Heart left ventricle (tissue), 16 donors: ENCODE results near the gene WWOX. TPM values are rescaled to one million over a fixed set of nuclear protein-coding genes. Genes with fewer than 3 reads are reported as not detected.

ENCODE experiments used
- ATAC-seq, 4 donors: fragments of 200-7000 bp; cut with Tn5 transposase; one replicate each; pipeline ENCODE4 v1.9.1; 2020 to 2022; ENCODE audit warnings: moderate library complexity in 4 of 4, mild to moderate bottlenecking in 3 of 4, moderate number of reproducible peaks in 1 of 4
- DNase-seq, 5 donors: peaks; one replicate each; pipeline ENCODE4 v3.0.0-alpha.2; 2020
- H3K27ac ChIP-seq, 12 donors: fragments of 200-600 bp; sonication (generic) in 4 of 12; one replicate each; pipeline versions ENCODE4 v1.5.0 to v1.8.0; 2016 to 2022; ENCODE audit warnings: mild to moderate bottlenecking in 2 of 12
- H3K27me3 ChIP-seq, 9 donors: fragments of 200-600 bp; sonication (generic) in 2 of 9; one replicate each; pipeline versions ENCODE4 v1.5.1 to v1.8.0; 2016 to 2022; ENCODE audit warnings: mild to moderate bottlenecking in 3 of 9
- H3K36me3 ChIP-seq, 9 donors: fragments of 200-600 bp; sonication (generic) in 2 of 9; one replicate each; pipeline versions ENCODE4 v1.5.0 to v1.8.0; 2018 to 2022; ENCODE audit warnings: mild to moderate bottlenecking in 2 of 9
- H3K4me1 ChIP-seq, 12 donors: fragments of 200-600 bp; sonication (generic) in 4 of 12; one replicate each; pipeline versions ENCODE4 v1.5.0 to v1.8.0; 2016 to 2022; ENCODE audit warnings: mild to moderate bottlenecking in 3 of 12
- H3K4me3 ChIP-seq, 12 donors: fragments of 200-600 bp; sonication (generic) in 4 of 12; one replicate each; pipeline versions ENCODE4 v1.5.0 to v1.8.0; 2017 to 2022; ENCODE audit warnings: mild to moderate bottlenecking in 9 of 12, moderate library complexity in 4 of 12
- H3K9me3 ChIP-seq, 12 donors: fragments of 200-600 bp; sonication (generic) in 4 of 12; one replicate each; pipeline versions ENCODE4 v1.5.0 to v1.8.0; 2016 to 2022; ENCODE audit warnings: mild to moderate bottlenecking in 1 of 12
- POLR2A ChIP-seq, 2 donors: fragments of 450-650 bp; IDR thresholded peaks; one replicate each; pipeline ENCODE4 v1.6.1; 2017; ENCODE audit warnings: antibody characterized with exemption in 2 of 2, mild to moderate bottlenecking in 2 of 2, moderate library complexity in 2 of 2
- WGBS, 4 donors: extraction: QIAGEN DNeasy Blood & Tissue Kit in 2 of 4; methylation state at CpG; one replicate each; pipeline versions ENCODE4 v1.1.5 to v1.1.7; 2013 to 2018; 5-methylcytosine and 5-hydroxymethylcytosine counted together
- intact Hi-C, 10 donors: fragments of 100-400 bp; cut with DNase I; formaldehyde crosslinking; loops; one replicate each; pipeline versions ENCODE4 v1.11.1 to v1.14.2; 2022
- polyA plus RNA-seq, 2 donors: library from polyadenylated mRNA; stranded (reverse); fragments of 200-250 nt; gene quantifications; one replicate each; pipeline ENCODE4 v1.2.3, GENCODE V29; 2013
- total RNA-seq, 9 donors: library from RNA; depleted of rRNA in 2 of 9; stranded (reverse); fragments of >200 nt in 2 of 9; fragmentation: NEBNext Ultra II Directional in 3 of 9; extraction: Animal tissue kit (Norgen Biotek cat#: 25700) in 3 of 9; gene quantifications; one replicate each; pipeline versions ENCODE4 v1.1.0 to v1.2.4, GENCODE V29; 2016 to 2023
- TF ChIP-seq, protein P1 (sequence below), 12 donors: fragments of 200-600 bp; sonication (generic) in 4 of 12; IDR thresholded peaks; one replicate each; pipeline versions ENCODE4 v1.5.0 to v1.8.0; 2018 to 2022; ENCODE audit warnings: antibody characterized with exemption in 12 of 12, mild to moderate bottlenecking in 5 of 12
- donor health status: ischemic (EF 13 %, LVEDD 7.1; RV severe dilation, severe dysfunction).
- donor health status: healthy with polysubstance abuse.
- donor health status: DM: no; HTN: yes; CAD: no.
- donor health status: DM: no; HTN: no; CAD: no.
- donor health status: ischemic (EF 25% LVEDD 6.9; RV normal size, moderate dysfunction).
- donor health status: ischemic (EF 25% LVEDD 5.7; RV mildly dilated, moderate dysfunction).
- donor health status: healthy.
- donor health status: DM: yes; HTN: yes; CAD: no.
- donor health status: ischemic (EF 35%, LVEDD 5.7; RV mildly dilated, moderate dysfunction).
- donor health status: nonischemic (EF 11% LVEDD 7.7; RV severe dilation, severe dysfunction).
- donor health status: DM: yes; HTN: yes; CAD: no.
- donor health status: PGD.
- donor health status: ischemic (EF 29% LVEDD 5.4; RV normal size, mild dysfunction).
- donor health status: nonischemic (EF 23%, LVEDD 6.1; RV moderate dilation, normal function).

Gene WWOX
- total and polyA plus RNA-seq, 11 donors: 4.3 to 18.3 (median 9.1) TPM

GRCh38 chr16:78694414-78694813, 595.0 kb downstream of the WWOX start:
- no peak for ATAC-seq
- H3K4me3 ChIP-seq: no peak overlapping the region
- H3K27me3 ChIP-seq: no peaks in the 10 kb centered on the region
- peaks cover 0 to 6% (median 0%) of the 10 kb centered on the region in 12 donors for H3K4me1 ChIP-seq
- no peak for DNase-seq
- no peaks in the 10 kb centered on the region for H3K36me3 ChIP-seq
- 91 to 99% (median 97%) methylated on average over 3 of the region's 3 CpGs for WGBS, 4 donors
- no peak for TF ChIP-seq POLR2A (IDR thresholded peaks at IDR 0.05)
- TF ChIP-seq, protein P1, sequence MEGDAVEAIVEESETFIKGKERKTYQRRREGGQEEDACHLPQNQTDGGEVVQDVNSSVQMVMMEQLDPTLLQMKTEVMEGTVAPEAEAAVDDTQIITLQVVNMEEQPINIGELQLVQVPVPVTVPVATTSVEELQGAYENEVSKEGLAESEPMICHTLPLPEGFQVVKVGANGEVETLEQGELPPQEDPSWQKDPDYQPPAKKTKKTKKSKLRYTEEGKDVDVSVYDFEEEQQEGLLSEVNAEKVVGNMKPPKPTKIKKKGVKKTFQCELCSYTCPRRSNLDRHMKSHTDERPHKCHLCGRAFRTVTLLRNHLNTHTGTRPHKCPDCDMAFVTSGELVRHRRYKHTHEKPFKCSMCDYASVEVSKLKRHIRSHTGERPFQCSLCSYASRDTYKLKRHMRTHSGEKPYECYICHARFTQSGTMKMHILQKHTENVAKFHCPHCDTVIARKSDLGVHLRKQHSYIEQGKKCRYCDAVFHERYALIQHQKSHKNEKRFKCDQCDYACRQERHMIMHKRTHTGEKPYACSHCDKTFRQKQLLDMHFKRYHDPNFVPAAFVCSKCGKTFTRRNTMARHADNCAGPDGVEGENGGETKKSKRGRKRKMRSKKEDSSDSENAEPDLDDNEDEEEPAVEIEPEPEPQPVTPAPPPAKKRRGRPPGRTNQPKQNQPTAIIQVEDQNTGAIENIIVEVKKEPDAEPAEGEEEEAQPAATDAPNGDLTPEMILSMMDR (IDR thresholded peaks at IDR 0.05): no peak
- H3K9me3 ChIP-seq: peaks cover 0 to 6% (median 0%) of the 10 kb centered on the region in 12 donors
- no peak overlapping the region for H3K27ac ChIP-seq
- intact Hi-C loops: no loop called here

DNA sequence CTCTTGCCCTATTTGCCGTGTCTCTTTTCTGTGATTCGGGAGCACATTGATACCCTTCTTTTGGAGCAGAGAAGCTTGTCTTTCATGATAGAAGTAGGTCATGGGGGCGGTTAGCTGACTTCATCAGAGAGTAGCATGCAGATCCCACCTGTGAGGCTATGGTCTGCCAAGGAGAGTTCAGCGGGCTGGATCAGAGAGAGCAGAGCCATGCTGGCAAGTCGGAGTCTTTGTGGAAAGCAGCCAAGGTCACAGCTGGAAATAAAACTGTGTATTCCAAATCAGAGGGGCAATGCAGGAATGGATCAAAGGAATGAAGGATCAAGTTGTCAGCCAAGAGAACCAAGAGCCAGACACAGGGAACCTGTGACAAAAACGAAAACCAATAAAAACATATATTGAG, 595.9 kb downstream of the WWOX start:
- H3K4me3 ChIP-seq: no peak overlapping the region
- no peak for TF ChIP-seq POLR2A (IDR thresholded peaks at IDR 0.05)
- TF ChIP-seq, protein P1 (IDR thresholded peaks at IDR 0.05): no peak
- peaks cover 0 to 6% (median 0%) of the 10 kb centered on the region in 12 donors for H3K9me3 ChIP-seq
- no peak overlapping the region for H3K27ac ChIP-seq
- no peaks in the 10 kb centered on the region for H3K36me3 ChIP-seq
- H3K4me1 ChIP-seq: peaks cover 0 to 6% (median 0%) of the 10 kb centered on the region in 12 donors
- no peaks in the 10 kb centered on the region for H3K27me3 ChIP-seq
- intact Hi-C loops: no loop called here
- no peak for DNase-seq
- ATAC-seq: no peak
- WGBS, 4 donors: 55 to 63% (median 61%) methylated on average over 6 of the region's 6 CpGs

DNA sequence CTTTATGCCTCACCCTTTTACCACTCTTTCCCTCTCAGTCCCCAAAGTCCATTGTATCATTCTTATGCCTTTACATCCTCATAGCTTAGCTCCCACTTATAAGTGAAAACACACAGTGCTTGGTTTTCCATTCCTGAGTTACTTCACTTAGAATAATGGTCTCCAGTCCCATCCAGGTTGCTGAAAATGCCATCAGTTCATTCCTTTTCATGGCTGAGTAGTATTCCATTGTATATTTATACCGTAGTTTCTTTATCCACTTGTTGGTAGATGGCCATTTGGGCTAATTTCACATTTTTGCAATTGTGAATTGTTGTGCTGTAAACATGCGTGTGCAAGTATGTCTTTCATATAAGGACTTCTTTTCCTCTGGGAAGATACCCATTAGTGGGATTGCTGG, 597.3 kb downstream of the WWOX start:
- 96 to 98% (median 97%) methylated on average over 2 of the region's 2 CpGs for WGBS, 4 donors
- intact Hi-C loops: no loop called here
- H3K9me3 ChIP-seq: peaks cover 0 to 6% (median 0%) of the 10 kb centered on the region in 12 donors
- ATAC-seq: no peak
- no peaks in the 10 kb centered on the region for H3K27me3 ChIP-seq
- H3K27ac ChIP-seq: no peak overlapping the region
- H3K4me3 ChIP-seq: no peak overlapping the region
- no peak for TF ChIP-seq POLR2A (IDR thresholded peaks at IDR 0.05)
- TF ChIP-seq, protein P1 (IDR thresholded peaks at IDR 0.05): no peak
- no peaks in the 10 kb centered on the region for H3K36me3 ChIP-seq
- DNase-seq: no peak
- peaks cover 0 to 6% (median 0%) of the 10 kb centered on the region in 12 donors for H3K4me1 ChIP-seq

GRCh38 chr16:78697426-78697825, 598.0 kb downstream of the WWOX start:
- intact Hi-C loops: no loop called here
- peaks cover 0 to 6% (median 0%) of the 10 kb centered on the region in 12 donors for H3K4me1 ChIP-seq
- H3K9me3 ChIP-seq: peaks cover 0 to 6% (median 0%) of the 10 kb centered on the region in 12 donors
- DNase-seq (no peak), ATAC-seq (no peak)
- H3K27me3 ChIP-seq: no peaks in the 10 kb centered on the region
- no peak for TF ChIP-seq POLR2A (IDR thresholded peaks at IDR 0.05)
- TF ChIP-seq, protein P1 (IDR thresholded peaks at IDR 0.05): no peak
- 86 to 97% (median 95%) methylated on average over 5 of the region's 5 CpGs for WGBS, 4 donors
- H3K36me3 ChIP-seq: no peaks in the 10 kb centered on the region
- no peak overlapping the region for H3K4me3 ChIP-seq
- no peak overlapping the region for H3K27ac ChIP-seq
